ENCODE measurements around the gene ANKLE1. TPM values are rescaled to one million over a fixed set of nuclear protein-coding genes. Genes with fewer than 3 reads are reported as not detected.

ANKLE1 gene
- total RNA-seq, 1 donor from 2014 or later, result 0.53 TPM

DNA sequence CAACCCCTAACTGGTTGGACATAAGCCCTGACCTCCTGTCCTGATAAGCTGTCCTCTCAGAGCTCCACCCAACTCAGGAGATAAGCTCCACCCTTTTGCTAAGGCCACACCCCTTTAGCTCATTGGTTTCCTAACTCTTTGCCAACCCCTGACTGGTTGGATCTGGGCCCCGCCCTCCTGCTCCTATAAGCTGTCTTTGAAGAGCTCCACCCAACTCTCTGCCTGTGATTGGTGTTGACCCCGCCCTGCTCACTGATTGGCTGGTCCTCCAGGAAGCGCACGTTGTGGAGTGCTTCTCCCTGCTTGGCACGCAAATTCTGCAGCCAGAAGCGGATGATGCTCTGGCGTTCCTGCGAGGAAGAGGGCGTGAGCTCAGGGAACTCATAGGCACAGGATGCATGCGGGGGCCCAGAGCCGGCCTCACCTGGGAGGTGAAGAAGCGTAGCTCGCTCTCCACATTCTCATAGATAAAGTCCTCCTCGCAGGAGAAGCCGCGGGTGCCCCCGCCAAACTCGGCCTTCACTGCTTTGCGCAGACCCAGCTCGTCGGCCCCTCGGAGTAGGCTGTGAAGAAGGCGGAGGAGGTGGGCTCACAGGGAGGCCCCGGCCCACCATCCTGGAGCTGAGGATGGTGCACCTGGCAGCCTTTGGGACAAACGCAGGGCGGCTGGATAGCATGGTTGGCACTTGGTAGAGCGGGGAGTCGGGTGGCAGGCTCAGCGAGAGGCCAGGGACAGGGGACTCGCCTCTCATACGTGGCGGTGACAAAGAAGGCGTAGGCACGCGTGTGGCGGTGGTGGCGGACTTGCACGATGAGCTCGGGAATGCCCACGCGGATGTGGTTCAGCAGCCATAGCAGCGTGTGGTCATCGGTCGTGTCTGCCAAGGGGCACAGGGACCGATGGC, 51.2 kb downstream of the ANKLE1 start:
- Histone ChIP-seq H3K27me3 (ENCODE audit: control insufficient read depth, insufficient read depth, low read length) (peaks cover 9% of the 10 kb centered on the region), H3K4me3 (ENCODE audit: low read depth, low read length) (no peak overlapping the region), H3K36me3 (ENCODE audit: control insufficient read depth, insufficient read depth, low read length) (no peaks in the 10 kb centered on the region)
- TF ChIP-seq CTCF (IDR thresholded peaks at IDR 0.05; ENCODE audit: insufficient read depth, low read length, severe bottlenecking), result no peak
- FAIRE-seq, result no peak
- DNase-seq (ENCODE audit: low read depth), result peak; percentile 35

DNA sequence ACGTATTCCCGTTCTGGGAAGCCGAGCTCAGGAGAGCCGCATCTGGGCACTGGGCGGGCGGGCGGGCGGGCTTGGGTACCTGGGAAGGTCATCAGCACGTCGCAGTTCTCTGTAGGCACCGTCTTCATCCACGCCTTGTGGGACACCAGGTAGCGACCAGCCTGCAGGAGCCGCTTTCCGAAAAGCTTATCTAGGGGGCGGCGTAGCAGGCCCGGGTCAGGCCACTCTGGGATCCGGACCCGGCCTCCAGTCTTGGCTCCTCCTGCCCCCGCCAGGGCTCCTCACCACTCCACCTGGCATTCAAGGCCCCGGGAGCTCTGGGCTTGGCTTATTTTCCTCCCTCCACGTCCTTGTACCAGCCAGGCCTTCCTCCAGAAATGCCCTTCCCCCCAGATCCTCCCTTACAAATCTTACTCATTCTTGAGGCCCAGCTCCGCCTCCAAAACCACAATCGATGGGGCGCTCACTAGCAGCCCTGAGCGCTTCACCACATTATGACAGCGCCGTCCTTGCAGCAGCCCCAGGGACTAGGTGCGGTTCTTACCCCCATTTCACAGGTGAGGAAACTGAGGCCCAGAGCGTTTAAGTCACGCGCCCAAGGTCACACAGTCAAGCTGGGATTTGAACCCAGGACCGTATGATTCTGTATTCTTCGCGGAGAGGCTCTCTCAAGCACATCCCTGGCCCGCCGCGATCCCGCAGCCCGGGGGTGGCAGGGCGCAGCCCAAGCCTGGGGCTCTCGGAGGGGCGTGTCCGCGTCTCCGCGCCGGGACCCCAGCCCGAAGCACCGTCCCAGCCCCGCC, 52.1 kb downstream of the ANKLE1 start:
- no peak for FAIRE-seq
- peak; percentile 74 for DNase-seq (ENCODE audit: low read depth)
- TF ChIP-seq CTCF (IDR thresholded peaks at IDR 0.05; ENCODE audit: insufficient read depth, low read length, severe bottlenecking), result no peak
- peaks cover 2% of the 10 kb centered on the region for H3K36me3 ChIP-seq (ENCODE audit: control insufficient read depth, insufficient read depth, low read length)
- peak overlapping the region; percentile 65 for H3K4me3 ChIP-seq (ENCODE audit: low read depth, low read length)
- H3K27me3 ChIP-seq (ENCODE audit: control insufficient read depth, insufficient read depth, low read length), result peaks cover 9% of the 10 kb centered on the region

GRCh38 chr19:17334414-17335409, 53.0 kb downstream of the ANKLE1 start, which contains the start of gene ANO8:
TSS of gene ANO8 (minus strand) at chr19:17334855. CDS start at chr19:17334670, 185 bp downstream.
- Histone ChIP-seq H3K36me3 (ENCODE audit: control insufficient read depth, insufficient read depth, low read length) (peaks cover 6% of the 10 kb centered on the region), H3K4me3 (ENCODE audit: low read depth, low read length) (peak within 1 kb of the TSS; percentile 65), H3K27me3 (ENCODE audit: control insufficient read depth, insufficient read depth, low read length) (peaks cover 5% of the 10 kb centered on the region)
- no peak for TF ChIP-seq CTCF (IDR thresholded peaks at IDR 0.05; ENCODE audit: insufficient read depth, low read length, severe bottlenecking)
- peak; percentile 88 for DNase-seq (ENCODE audit: low read depth)
- FAIRE-seq, result no peak

- FAIRE-seq, result no peak
- Histone ChIP-seq H3K4me3 (ENCODE audit: low read depth, low read length) (no peak overlapping the region), H3K27me3 (ENCODE audit: control insufficient read depth, insufficient read depth, low read length) (peaks cover under 1% of the 10 kb centered on the region), H3K36me3 (ENCODE audit: control insufficient read depth, insufficient read depth, low read length) (peaks cover 6% of the 10 kb centered on the region)
- DNase-seq (ENCODE audit: low read depth), result no peak
- TF ChIP-seq CTCF (IDR thresholded peaks at IDR 0.05; ENCODE audit: insufficient read depth, low read length, severe bottlenecking), result no peak
Observed at GRCh38 chr19:17335575-17335974, 53.9 kb downstream of the ANKLE1 start.

Other genes starting within 250 kb of the ANKLE1 start
- 1.3 and 1.7 TPM in 2 replicates for gene HAUS8, start 206.4 kb upstream of the ANKLE1 start, total RNA-seq
- gene MYO9B, start 206.1 kb upstream of the ANKLE1 start, total RNA-seq, result 15.5 and 21.9 TPM in 2 replicates
- 8.3 and 11.8 TPM in 2 replicates for gene USE1, start 66.5 kb upstream of the ANKLE1 start, total RNA-seq
- gene OCEL1, start 55.7 kb upstream of the ANKLE1 start, total RNA-seq, result 2.0 and 3.2 TPM in 2 replicates
- 93.8 and 124 TPM in 2 replicates for gene NR2F6, start 36.0 kb upstream of the ANKLE1 start, total RNA-seq
- gene USHBP1, start 17.2 kb upstream of the ANKLE1 start, total RNA-seq, result 0.13 TPM in 1 of 2 replicates, not detected in the other
- 45.8 and 60.9 TPM in 2 replicates for gene BABAM1, start 14.5 kb upstream of the ANKLE1 start, total RNA-seq
- gene ABHD8, start 21.5 kb downstream of the ANKLE1 start, total RNA-seq, result 6.1 and 9.9 TPM in 2 replicates
- 23.7 and 24.3 TPM in 2 replicates for gene MRPL34, start 24.0 kb downstream of the ANKLE1 start, total RNA-seq
- 9.0 and 21.1 TPM in 2 replicates for gene DDA1, start 27.7 kb downstream of the ANKLE1 start, total RNA-seq
- 2.6 and 4.0 TPM in 2 replicates for gene ANO8, start 53.0 kb downstream of the ANKLE1 start, total RNA-seq
- gene GTPBP3, start 55.7 kb downstream of the ANKLE1 start, total RNA-seq, result 16.5 and 48.4 TPM in 2 replicates
- not detected in 2 replicates for gene PLVAP, start 95.4 kb downstream of the ANKLE1 start, total RNA-seq
- not detected in 2 replicates for gene CCDC194, start 112.3 kb downstream of the ANKLE1 start, total RNA-seq
- gene BST2, start 123.7 kb downstream of the ANKLE1 start, total RNA-seq, result 2.2 and 8.7 TPM in 2 replicates
- gene MVB12A, start 138.1 kb downstream of the ANKLE1 start, total RNA-seq, result 22.9 and 23.8 TPM in 2 replicates
- 0.13 TPM in 1 of 2 replicates, not detected in the other for gene TMEM221, start 166.8 kb downstream of the ANKLE1 start, total RNA-seq
- gene NXNL1, start 179.0 kb downstream of the ANKLE1 start, total RNA-seq, result not detected in 2 replicates
- gene SLC27A1, start 188.6 kb downstream of the ANKLE1 start, total RNA-seq, result 5.9 and 7.9 TPM in 2 replicates
- 41.1 and 67.2 TPM in 2 replicates for gene PGLS, start 229.7 kb downstream of the ANKLE1 start, total RNA-seq